ENCODE measurements around the gene BLTP3B. TPM values are rescaled to one million over a fixed set of nuclear protein-coding genes. Genes with fewer than 3 reads are reported as not detected.

BLTP3B gene
- total and polyA plus RNA-seq, 2 donors (not counting 1 experiment from before 2014, with no cell fraction given) = 9.1 to 27.4 TPM

- no peak overlapping the region for H3K4me3 Mint-ChIP-seq
- Histone ChIP-seq H3K9ac (ENCODE audit: low read length) (no peak overlapping the region), H3K27me3 (replicated peaks in 1 of 4; ENCODE audit: control extremely low read depth in 1 of 4, control insufficient read depth in 3 of 4, insufficient read depth in 4 of 4, low read length in 3 of 4) (no peaks in the 10 kb centered on the region), H2AFZ (ENCODE audit: insufficient read depth, low read depth, low read length, poor library complexity, severe bottlenecking) (no peak overlapping the region), H4K20me1 (ENCODE audit: control insufficient read depth, insufficient read depth, low read length, poor library complexity, severe bottlenecking) (peaks cover 12% of the 10 kb centered on the region), H3K4me2 (replicated peaks; ENCODE audit: low read depth, low read length, poor library complexity, severe bottlenecking) (no peak overlapping the region), H3K36me3 (replicated peaks in 1 of 2; ENCODE audit: control extremely low read depth in 1 of 2, control insufficient read depth in 1 of 2, extremely low read depth in 1 of 2, insufficient read depth in 2 of 2, low read length in 1 of 2) (peaks cover 0 to 20% of the 10 kb centered on the region in 2 experiments), H3K4me3 (ENCODE audit: control extremely low read depth in 1 of 5, extremely low read depth in 1 of 5, insufficient read depth in 1 of 5, low read depth in 2 of 5, low read length in 4 of 5) (no peak overlapping the region), H3K79me2 (ENCODE audit: control insufficient read depth, insufficient read depth, low read length) (peaks cover 14% of the 10 kb centered on the region), H3K27ac (ENCODE audit: low read length in 2 of 2) (no peak overlapping the region), H3K9me3 (ENCODE audit: control extremely low read depth in 1 of 3, control insufficient read depth in 2 of 3, insufficient read depth in 1 of 3, low read length in 2 of 3) (no peaks in the 10 kb centered on the region), H3K4me1 (ENCODE audit: control insufficient read depth in 2 of 2, insufficient read depth in 2 of 2, low read length in 2 of 2) (no peaks in the 10 kb centered on the region)
- no CpG with 5 or more reads among the region's 4 CpGs for WGBS (ENCODE audit: insufficient coverage)
- H3K27me3 Mint-ChIP-seq = no peaks in the 10 kb centered on the region
- ChIA-PET CTCF (no interaction called here), POLR2A (no interaction called here)
- TF ChIP-seq CTCF (IDR thresholded peaks at IDR 0.05) (no peak), EZH2 (IDR thresholded peaks at IDR 0.05; ENCODE audit: borderline replicate concordance, insufficient read depth, low read depth, low read length, poor library complexity, severe bottlenecking) (no peak)
- no peak overlapping the region for H3K27ac Mint-ChIP-seq
- peaks cover 3% of the 10 kb centered on the region for H3K9me3 Mint-ChIP-seq (ENCODE audit: insufficient read depth)
- H3K4me1 Mint-ChIP-seq = peaks cover 8% of the 10 kb centered on the region
- no peak for DNase-seq
- no peak for ATAC-seq (ENCODE audit: low read depth)
- intact Hi-C loops (cut with micrococcal nuclease) = no loop called here
Measured at GRCh38 chr12:100105661-100106060, 37.0 kb downstream of the BLTP3B start.

GRCh38 chr12:100101000-100101399 lies 41.7 kb downstream of the BLTP3B start:
- Histone ChIP-seq H3K9ac (ENCODE audit: low read length) (no peak overlapping the region), H3K4me3 (ENCODE audit: control extremely low read depth in 1 of 5, extremely low read depth in 1 of 5, insufficient read depth in 1 of 5, low read depth in 2 of 5, low read length in 4 of 5) (no peak overlapping the region), H2AFZ (ENCODE audit: insufficient read depth, low read depth, low read length, poor library complexity, severe bottlenecking) (no peak overlapping the region), H3K27ac (ENCODE audit: low read length in 2 of 2) (no peak overlapping the region), H3K4me1 (ENCODE audit: control insufficient read depth in 2 of 2, insufficient read depth in 2 of 2, low read length in 2 of 2) (no peaks in the 10 kb centered on the region), H3K4me2 (replicated peaks; ENCODE audit: low read depth, low read length, poor library complexity, severe bottlenecking) (no peak overlapping the region), H3K27me3 (replicated peaks in 1 of 4; ENCODE audit: control extremely low read depth in 1 of 4, control insufficient read depth in 3 of 4, insufficient read depth in 4 of 4, low read length in 3 of 4) (no peaks in the 10 kb centered on the region), H3K79me2 (ENCODE audit: control insufficient read depth, insufficient read depth, low read length) (no peaks in the 10 kb centered on the region), H3K9me3 (ENCODE audit: control extremely low read depth in 1 of 3, control insufficient read depth in 2 of 3, insufficient read depth in 1 of 3, low read length in 2 of 3) (no peaks in the 10 kb centered on the region), H3K36me3 (replicated peaks in 1 of 2; ENCODE audit: control extremely low read depth in 1 of 2, control insufficient read depth in 1 of 2, extremely low read depth in 1 of 2, insufficient read depth in 2 of 2, low read length in 1 of 2) (peaks cover 0 to 29% of the 10 kb centered on the region in 2 experiments), H4K20me1 (ENCODE audit: control insufficient read depth, insufficient read depth, low read length, poor library complexity, severe bottlenecking) (no peaks in the 10 kb centered on the region)
- no peak overlapping the region for H3K4me3 Mint-ChIP-seq
- no peak for TF ChIP-seq EZH2 (IDR thresholded peaks at IDR 0.05; ENCODE audit: borderline replicate concordance, insufficient read depth, low read depth, low read length, poor library complexity, severe bottlenecking)
- no peak for TF ChIP-seq CTCF (IDR thresholded peaks at IDR 0.05)
- peaks cover 3% of the 10 kb centered on the region for H3K4me1 Mint-ChIP-seq
- WGBS (ENCODE audit: insufficient coverage) = no CpG with 5 or more reads among the region's 3 CpGs
- ChIA-PET CTCF (no interaction called here), POLR2A (no interaction called here)
- no peak overlapping the region for H3K27ac Mint-ChIP-seq
- H3K9me3 Mint-ChIP-seq (ENCODE audit: insufficient read depth) = no peaks in the 10 kb centered on the region
- intact Hi-C loops (cut with micrococcal nuclease) = no loop called here
- H3K27me3 Mint-ChIP-seq = no peaks in the 10 kb centered on the region
- ATAC-seq (ENCODE audit: low read depth) (no peak), DNase-seq (no peak)

Small RNAs within 50 kb of the gene (small RNA-seq; reads per million reads assigned to genes)
- gene MIR1827 (ENCODE audit: insufficient read length, low read depth, low replicate concordance) = not detected
- not detected for gene RN7SL176P (ENCODE audit: insufficient read length, low read depth, low replicate concordance)

Other genes starting within 250 kb of the BLTP3B start
- gene ANKS1B, start 157.9 kb downstream of the BLTP3B start, total RNA-seq = not detected in 2 replicates
- gene ANKS1B, start 157.9 kb downstream of the BLTP3B start, polyA plus RNA-seq = not detected in 2 replicates
- 28.6 and 30.8 TPM in 2 replicates for gene ACTR6, start 57.9 kb upstream of the BLTP3B start, total RNA-seq
- gene ACTR6, start 57.9 kb upstream of the BLTP3B start, polyA plus RNA-seq = 10.1 and 11.1 TPM in 2 replicates
- 0.36 and 1.2 TPM in 2 replicates for gene DEPDC4, start 124.2 kb upstream of the BLTP3B start, total RNA-seq
- 1.8 and 3.1 TPM in 2 replicates for gene DEPDC4, start 124.2 kb upstream of the BLTP3B start, polyA plus RNA-seq
- gene SCYL2, start 124.3 kb upstream of the BLTP3B start, total RNA-seq = 38.4 and 39.0 TPM in 2 replicates
- 8.8 and 14.5 TPM in 2 replicates for gene SCYL2, start 124.3 kb upstream of the BLTP3B start, polyA plus RNA-seq
- gene SLC17A8, start 214.2 kb upstream of the BLTP3B start, total RNA-seq = not detected in 2 replicates
- not detected in 2 replicates for gene SLC17A8, start 214.2 kb upstream of the BLTP3B start, polyA plus RNA-seq